ENCODE data around the gene PTPN1. TPM values are rescaled to one million over a fixed set of nuclear protein-coding genes. Genes with fewer than 3 reads are reported as not detected.

Gene PTPN1
- total RNA-seq, 1 donor from 2014 or later: 25.7 TPM

DNA sequence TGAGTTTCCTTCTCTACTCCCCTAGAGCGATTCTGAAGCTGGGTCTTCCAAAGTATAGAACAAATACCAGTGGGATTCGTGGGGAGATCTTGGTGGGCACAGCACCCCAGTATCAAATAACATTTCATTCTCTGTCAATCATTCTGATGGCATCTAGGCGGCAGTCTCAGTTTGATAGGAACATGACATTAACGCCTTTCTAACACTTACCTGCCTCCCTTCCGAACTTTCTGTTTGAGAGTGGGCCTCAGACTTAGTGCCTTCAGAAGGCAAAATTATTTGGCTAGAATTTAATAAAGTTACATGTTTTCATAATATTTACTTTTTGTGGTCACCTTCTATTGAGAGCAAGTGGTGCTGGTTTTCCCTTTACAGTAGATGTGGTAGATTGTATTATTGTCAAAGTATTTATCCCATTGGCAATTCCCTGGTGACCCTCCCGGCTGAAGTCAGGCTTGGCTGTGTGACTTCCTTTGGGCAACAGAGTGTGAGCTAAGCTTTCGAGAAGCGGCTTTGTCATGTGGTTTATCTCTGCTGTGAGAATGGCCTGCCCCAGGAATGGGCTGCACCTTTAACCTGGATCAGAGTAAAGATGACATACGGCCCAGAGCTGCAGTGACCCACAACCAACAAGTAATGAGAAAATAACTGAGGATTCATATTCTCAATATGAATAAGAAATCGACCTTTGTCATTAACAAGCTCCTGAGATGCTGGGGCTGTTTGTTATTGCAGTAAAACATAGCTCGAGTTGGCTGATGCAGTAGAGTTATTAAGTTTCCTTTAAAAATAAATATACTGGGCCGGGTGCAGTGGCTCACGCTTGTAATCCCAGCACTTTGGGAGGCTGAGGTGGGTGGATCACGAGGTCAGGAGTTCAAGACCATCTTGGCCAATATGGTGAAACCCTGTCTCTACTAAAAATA lies 45.2 kb upstream of the PTPN1 start:
- Histone ChIP-seq H3K27me3 (ENCODE audit: low read depth) (no peaks in the 10 kb centered on the region), H3K4me1 (peaks cover 35% of the 10 kb centered on the region), H3K4me3 (no peak overlapping the region), H3K9me3 (replicated peaks) (no peaks in the 10 kb centered on the region), H3K27ac (replicated peaks) (no peak overlapping the region), H3K36me3 (no peaks in the 10 kb centered on the region)
- TF ChIP-seq, protein P1, sequence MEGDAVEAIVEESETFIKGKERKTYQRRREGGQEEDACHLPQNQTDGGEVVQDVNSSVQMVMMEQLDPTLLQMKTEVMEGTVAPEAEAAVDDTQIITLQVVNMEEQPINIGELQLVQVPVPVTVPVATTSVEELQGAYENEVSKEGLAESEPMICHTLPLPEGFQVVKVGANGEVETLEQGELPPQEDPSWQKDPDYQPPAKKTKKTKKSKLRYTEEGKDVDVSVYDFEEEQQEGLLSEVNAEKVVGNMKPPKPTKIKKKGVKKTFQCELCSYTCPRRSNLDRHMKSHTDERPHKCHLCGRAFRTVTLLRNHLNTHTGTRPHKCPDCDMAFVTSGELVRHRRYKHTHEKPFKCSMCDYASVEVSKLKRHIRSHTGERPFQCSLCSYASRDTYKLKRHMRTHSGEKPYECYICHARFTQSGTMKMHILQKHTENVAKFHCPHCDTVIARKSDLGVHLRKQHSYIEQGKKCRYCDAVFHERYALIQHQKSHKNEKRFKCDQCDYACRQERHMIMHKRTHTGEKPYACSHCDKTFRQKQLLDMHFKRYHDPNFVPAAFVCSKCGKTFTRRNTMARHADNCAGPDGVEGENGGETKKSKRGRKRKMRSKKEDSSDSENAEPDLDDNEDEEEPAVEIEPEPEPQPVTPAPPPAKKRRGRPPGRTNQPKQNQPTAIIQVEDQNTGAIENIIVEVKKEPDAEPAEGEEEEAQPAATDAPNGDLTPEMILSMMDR (IDR thresholded peaks at IDR 0.05; ENCODE audit: borderline replicate concordance): no peak
- intact Hi-C loops (cut with micrococcal nuclease): no loop called here
- DNase-seq: no peak

- DNase-seq: no peak
- H3K36me3 ChIP-seq: no peaks in the 10 kb centered on the region
- TF ChIP-seq, protein P1 (IDR thresholded peaks at IDR 0.05; ENCODE audit: borderline replicate concordance): no peak
- H3K4me1 ChIP-seq: peaks cover 24% of the 10 kb centered on the region
- intact Hi-C loops (cut with micrococcal nuclease): no loop called here
- H3K4me3 ChIP-seq: no peak overlapping the region
- no peaks in the 10 kb centered on the region for H3K27me3 ChIP-seq (ENCODE audit: low read depth)
- no peaks in the 10 kb centered on the region for H3K9me3 ChIP-seq (replicated peaks)
- H3K27ac ChIP-seq (replicated peaks): no peak overlapping the region
These were observed 43.0 kb upstream of the PTPN1 start for GRCh38 chr20:50467174-50467573.

DNA sequence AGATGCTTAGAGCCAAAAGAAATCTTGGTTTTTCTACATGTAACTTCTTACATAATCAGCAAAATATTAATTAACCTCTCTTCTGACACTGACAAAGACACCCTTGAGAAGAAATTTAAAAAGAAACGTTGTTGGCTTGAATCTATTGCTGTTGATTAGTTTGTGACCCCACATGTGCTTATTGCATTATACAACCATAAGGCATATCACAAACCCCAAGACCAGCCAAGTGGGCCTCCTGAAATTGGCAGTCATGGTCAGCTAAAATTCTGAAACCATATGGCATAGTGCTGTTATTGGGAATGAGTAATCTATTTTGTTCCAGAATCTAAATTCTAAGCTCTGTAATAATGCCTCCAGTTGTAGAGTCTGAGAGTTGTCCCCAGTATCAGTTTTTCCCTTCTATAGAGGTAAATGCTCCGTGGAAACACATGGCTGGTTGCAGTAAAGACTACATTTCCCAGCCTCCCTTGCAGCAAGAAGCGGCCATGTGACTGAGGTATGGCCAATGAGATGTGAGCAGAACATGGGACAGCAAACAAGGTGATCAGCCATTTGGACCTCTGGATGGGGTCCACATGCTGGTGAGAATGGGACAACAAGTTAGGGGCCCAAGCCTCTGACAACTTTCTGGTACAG lies 42.3 kb upstream of the PTPN1 start:
- Histone ChIP-seq H3K4me3 (no peak overlapping the region), H3K27me3 (ENCODE audit: low read depth) (no peaks in the 10 kb centered on the region), H3K27ac (replicated peaks) (no peak overlapping the region), H3K9me3 (replicated peaks) (no peaks in the 10 kb centered on the region), H3K36me3 (no peaks in the 10 kb centered on the region), H3K4me1 (peaks cover 18% of the 10 kb centered on the region)
- no peak for DNase-seq
- intact Hi-C loops (cut with micrococcal nuclease): loop anchor here (2.0 kb wide), 1 partner anchor 281 kb away; no protein-coding TSS in a partner anchor
- TF ChIP-seq, protein P1 (IDR thresholded peaks at IDR 0.05; ENCODE audit: borderline replicate concordance): no peak

DNA sequence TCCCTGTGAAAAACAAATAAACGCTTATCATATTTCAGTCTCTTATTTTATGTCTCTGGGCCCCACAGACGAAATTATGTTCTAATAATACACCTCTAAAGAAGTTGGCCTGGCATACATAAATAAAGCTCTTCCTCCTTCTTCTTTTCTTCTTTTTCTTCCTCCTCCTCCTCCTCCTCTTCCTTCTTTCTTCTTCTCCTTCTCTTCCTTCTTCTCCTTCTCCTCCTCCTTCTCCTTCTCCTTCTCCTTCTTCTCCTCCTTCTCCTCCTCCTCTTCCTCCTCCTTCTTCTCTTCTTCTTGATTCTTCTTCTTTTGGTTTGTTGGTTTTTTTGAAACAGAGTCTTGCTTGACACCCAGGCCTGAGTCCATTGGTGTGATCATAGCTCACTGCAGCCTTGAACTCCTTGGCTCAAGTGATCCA lies 41.8 kb upstream of the PTPN1 start:
- Histone ChIP-seq H3K27me3 (ENCODE audit: low read depth) (no peaks in the 10 kb centered on the region), H3K4me1 (peaks cover 16% of the 10 kb centered on the region), H3K4me3 (no peak overlapping the region), H3K36me3 (no peaks in the 10 kb centered on the region), H3K9me3 (replicated peaks) (no peaks in the 10 kb centered on the region), H3K27ac (replicated peaks) (no peak overlapping the region)
- TF ChIP-seq, protein P1 (IDR thresholded peaks at IDR 0.05; ENCODE audit: borderline replicate concordance): no peak
- no peak for DNase-seq
- intact Hi-C loops (cut with micrococcal nuclease): loop anchor here (2.0 kb wide), 1 partner anchor 282 kb away; no protein-coding TSS in a partner anchor

DNA sequence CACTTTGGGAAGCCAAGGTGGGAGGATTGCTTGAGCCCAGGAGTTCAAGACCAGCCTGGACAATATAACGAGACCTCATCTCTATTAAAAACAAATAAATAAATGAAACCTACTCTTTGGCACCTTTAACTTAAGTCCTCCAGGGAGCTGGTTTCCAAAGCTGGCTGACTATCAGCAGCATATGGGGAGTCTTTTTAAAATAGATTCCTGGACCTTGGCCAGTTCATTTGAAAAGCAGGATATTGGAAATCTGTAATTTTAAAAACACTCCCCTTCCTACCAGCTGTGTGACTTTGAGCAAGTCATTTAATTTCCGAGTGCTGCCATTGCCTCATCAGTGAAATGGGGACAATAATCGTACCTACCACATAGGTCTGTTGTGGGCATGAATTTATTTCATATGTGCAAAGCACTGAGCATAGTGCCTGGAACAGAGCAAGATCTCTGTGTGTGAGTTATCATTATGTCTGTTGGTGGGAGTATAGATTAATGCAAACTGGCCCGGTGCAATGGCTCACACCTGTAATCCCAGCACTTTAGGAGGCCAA lies 40.9 kb upstream of the PTPN1 start:
- Histone ChIP-seq H3K36me3 (no peaks in the 10 kb centered on the region), H3K27ac (replicated peaks) (no peak overlapping the region), H3K9me3 (replicated peaks) (no peaks in the 10 kb centered on the region), H3K4me1 (peaks cover 11% of the 10 kb centered on the region), H3K27me3 (ENCODE audit: low read depth) (no peaks in the 10 kb centered on the region), H3K4me3 (no peak overlapping the region)
- no peak for DNase-seq
- TF ChIP-seq, protein P1 (IDR thresholded peaks at IDR 0.05; ENCODE audit: borderline replicate concordance): no peak
- intact Hi-C loops (cut with micrococcal nuclease): loop anchor here (2.0 kb wide), 1 partner anchor 282 kb away; no protein-coding TSS in a partner anchor

Data from left ventricle myocardium inferior (tissue), 1 donor.